Stimulated activated CD4-positive, alpha-beta T cell treated with anti-CD3 and anti-CD28 coated beads, Interleukin-4, amount 100 ng/mL, for 1 hour (primary cell): ENCODE results near the gene ESR2.

ENCODE experiments used
- DNase-seq: peaks from one replicate; pipeline ENCODE4 v3.0.0-alpha.2; 2020

The ESR2 gene

DNA sequence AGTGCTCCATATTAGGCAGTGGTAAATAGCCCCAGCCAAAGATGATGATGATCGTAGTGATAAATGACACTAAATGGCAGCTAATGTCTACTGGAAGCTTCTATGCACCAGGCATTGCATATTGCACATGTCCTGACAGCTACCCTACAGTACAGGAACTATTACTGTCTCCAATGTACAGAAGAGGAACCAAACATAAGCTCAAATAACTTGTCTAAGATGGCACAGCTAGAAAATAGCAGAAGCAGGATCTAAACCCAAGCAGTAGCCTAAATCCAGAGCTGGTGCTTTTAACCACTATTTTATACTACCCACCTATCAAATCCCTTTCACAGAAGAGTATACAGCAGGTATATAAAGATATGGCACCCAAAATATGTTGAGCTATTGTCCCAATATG lies 28.9 kb downstream of the ESR2 start:
- no peak for DNase-seq

DNA sequence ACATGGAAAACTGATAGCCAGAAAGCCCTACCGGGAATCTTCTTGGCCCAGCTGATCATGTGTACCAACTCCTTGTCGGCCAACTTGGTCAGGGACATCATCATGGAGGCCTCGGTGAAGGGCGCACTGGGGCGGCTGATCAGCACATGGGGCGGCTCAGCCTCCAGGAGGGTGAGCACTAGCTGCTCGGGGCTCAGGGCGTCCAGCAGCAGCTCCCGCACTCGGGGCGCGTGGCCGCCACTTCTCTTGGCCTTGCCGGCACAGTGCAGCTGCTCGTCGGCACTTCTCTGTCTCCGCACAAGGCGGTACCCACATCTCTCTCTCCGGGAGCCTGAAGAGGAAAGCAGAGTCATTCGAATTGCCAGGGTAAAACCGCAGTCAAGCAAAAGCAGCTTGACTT lies 33.8 kb downstream of the ESR2 start:
- DNase-seq: no peak

- no peak for DNase-seq
Measured at GRCh38 chr14:64255756-64256155, 38.4 kb downstream of the ESR2 start.

DNA sequence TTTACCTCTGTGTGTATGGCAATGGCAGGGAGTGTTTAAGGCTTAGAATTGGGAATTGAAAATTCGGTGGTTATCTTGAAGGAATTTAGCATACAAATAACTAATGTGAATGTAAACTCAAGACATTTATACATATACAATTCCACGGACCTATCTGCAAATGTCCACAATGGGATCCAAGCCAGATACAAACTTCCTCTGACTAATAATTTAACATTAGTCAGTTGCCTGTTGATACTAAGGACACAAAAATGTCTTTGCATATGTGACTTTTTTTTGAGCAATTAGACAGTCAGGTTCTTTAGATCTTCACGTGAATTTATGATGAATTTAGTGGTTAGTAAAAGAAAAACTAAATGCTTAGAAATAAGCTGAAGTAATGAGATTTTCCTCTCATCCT lies 40.5 kb downstream of the ESR2 start:
- no peak for DNase-seq

DNA sequence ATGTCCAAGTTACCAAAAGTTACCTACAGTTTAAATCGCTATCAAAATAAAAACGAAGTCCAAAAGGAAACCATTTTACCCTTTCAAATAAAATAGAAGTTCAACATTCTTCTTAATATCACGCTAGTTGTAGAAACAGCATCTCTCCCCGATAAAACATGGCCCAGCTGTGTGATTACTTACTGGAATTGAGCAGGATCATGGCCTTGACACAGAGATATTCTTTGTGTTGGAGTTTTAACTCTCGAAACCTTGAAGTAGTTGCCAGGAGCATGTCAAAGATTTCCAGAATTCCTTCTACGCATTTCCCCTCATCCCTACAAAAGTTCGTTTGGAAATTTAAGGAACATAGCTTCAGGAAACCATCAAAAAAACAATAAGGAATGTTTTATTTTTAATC lies 44.8 kb downstream of the ESR2 start:
- DNase-seq: no peak

DNA sequence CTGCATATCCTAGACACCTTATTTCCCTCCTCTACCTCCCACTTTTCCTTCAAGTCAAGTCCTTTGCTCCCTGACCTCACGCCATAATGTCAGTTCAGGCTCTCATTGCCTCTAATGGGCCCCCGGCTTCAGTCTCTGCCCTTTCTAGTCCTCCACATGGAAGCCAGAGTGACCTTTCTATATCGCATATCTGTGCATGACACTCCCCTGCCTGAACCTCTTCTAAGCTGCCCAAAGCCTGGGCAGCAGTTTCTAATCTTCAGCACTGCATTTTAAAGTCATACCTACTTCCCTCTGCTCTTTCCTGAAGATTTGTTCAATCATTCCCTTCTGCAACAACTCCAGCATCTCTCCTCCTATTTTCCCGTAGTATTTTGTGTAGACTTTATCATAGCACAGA lies 45.5 kb downstream of the ESR2 start:
- DNase-seq: no peak

DNA sequence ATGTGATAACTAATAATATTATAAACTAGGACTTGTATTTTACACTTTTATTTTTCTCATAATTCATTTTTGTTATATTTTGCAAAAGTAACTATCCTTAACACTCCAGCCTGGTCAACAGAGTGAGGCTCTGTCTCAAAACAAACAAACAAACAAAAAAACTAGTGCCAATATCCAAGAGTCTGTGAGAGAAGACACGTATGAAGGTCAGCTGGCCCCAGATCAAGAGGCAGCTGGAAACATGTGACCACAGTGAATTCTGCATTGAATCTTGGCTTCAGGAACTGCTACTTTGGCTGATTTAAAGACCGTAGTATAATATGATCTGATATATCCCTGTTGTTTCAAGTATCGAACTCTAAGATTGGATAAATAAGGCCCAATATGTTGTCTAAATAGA lies 47.0 kb downstream of the ESR2 start:
- no peak for DNase-seq

DNA sequence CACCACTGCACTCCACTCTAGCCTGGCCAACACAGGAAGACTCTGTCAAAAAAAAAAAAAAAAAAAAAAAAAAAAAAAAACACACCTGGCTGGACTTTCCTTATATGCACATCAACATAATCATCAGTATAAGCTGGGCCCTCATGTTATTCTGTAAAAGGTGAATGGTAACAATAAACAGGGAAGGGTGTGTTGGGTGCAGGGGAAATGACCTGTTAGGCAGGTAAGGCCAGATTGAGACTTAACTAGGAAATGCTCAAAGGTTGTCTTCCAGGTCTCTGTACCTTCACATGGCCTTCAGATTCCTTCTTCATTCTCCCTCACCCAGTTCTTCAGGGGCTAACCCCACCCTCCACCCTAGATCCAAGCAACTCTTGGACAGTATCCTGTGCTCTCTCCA lies 47.5 kb downstream of the ESR2 start:
- DNase-seq: no peak

- DNase-seq: no peak
Measured at GRCh38 chr14:64245491-64245890, 48.7 kb downstream of the ESR2 start.

DNA sequence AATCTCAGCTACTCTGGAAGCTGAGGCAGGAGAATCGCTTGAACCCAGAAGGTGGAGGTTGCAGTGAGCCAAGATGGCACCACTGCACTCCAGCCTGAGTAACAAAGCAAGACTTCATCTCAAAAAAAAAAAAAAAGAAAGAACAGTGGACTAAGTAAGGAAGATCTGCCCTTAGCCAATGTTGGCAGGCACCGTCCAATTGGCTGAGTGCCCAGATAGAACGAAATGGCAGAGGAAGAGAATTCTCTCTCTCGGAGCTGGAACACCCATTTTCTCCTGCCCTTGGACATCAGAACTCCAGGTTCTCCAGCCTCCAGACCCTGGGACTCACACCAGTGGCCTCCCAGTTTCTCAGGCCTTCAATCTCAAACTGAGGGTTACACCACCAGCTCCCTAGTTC lies 49.9 kb downstream of the ESR2 start:
- no peak for DNase-seq

- DNase-seq: no peak
Measured at GRCh38 chr14:64238631-64239030, 55.5 kb downstream of the ESR2 start.

DNA sequence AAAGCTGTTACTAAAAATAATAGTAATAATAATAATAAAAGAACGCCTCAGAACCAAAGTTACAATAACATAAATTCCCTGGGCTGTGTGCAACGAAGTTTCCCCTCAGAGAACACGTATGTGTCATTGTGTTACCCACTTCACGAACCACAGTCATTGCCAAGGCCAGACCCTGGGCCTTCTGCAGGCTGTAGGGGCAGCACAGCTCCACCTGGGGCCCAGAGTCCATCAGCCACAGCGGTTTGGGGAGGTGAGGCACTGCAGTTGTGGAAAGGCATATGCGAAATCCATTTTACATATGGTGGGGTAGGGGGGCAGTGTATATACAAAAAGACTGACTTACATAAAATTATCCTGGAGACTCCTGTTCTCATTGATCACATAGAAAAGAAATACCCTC lies 56.1 kb downstream of the ESR2 start:
- no peak for DNase-seq

GRCh38 chr14:64235652-64236640 lies 58.2 kb downstream of the ESR2 start:
- DNase-seq: no peak

GRCh38 chr14:64234877-64235651 lies 59.1 kb downstream of the ESR2 start:
- DNase-seq: no peak

DNA sequence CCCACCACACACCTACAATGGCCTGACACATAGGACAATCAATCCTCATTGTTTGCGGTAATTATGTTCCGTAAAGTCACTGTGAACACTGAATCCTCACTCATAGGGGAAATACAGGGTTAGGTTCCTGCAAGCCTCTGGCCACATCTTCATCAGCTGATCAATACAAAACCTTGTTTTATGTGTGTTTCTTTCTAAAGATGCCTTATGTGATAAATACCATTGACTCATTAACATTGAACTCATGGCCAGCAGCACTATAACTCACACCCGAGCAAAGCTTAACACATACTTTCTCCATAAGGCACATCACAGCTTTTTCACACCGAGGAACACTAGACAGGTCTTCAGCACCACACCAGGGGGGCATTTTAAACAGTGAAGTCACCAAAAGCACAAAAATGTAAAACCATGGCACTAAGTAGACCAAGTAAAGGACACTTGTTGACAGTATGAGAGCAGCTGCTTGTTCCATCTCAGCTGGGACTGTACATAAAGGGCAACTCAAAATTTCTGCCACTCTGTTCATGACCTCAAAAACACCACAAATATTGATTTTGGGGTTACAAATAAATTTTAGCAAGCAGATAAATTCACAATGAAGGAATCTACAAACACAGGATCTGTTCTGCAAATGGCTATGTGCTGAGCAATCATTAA lies 60.5 kb downstream of the ESR2 start:
- DNase-seq: no peak

GRCh38 chr14:64232944-64233343 lies 61.2 kb downstream of the ESR2 start:
- DNase-seq: no peak

GRCh38 chr14:64232095-64232838 lies 61.9 kb downstream of the ESR2 start:
- DNase-seq: no peak

DNA sequence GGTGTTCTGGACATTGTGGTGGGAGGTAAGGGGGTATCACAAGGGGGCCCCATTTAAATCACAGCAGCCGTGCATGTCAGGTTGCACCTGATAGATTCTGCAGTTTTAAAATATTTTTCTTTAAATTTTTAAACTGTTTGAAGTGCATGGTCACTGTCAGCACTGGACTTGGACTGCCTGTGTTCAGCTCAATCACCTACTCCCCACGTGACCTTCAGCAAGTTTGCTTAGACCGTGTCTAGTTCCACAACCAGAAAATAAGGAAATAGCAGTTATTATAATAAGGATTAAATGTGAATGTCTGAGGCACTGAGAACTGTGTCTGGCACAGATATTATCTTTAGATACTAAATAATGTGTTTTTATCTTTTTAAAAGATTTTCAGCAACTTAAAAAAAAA lies 64.7 kb downstream of the ESR2 start:
- no peak for DNase-seq

DNA sequence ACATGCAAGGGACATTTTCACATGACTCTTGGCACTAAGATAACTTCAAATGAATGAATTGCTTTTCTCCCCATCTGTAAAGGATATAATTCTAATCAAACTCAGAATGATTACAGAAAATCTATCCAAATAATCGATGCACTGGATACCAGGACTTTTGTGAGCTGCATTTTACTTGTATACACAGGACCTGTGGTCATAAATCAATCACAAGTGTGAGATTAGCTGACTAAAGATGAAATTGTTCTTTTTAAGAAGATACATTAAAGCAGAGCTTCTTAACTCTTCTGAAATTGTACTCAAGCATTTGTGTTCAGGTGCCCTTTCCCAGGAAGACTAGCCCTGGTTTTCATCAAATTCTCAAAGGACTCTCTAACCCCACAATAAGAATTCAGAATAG lies 66.3 kb downstream of the ESR2 start:
- no peak for DNase-seq

- no peak for DNase-seq
Measured at GRCh38 chr14:64225151-64225757, 68.9 kb downstream of the ESR2 start.

GRCh38 chr14:64221391-64222003 lies 72.7 kb downstream of the ESR2 start:
- DNase-seq: no peak

- no peak for DNase-seq
Measured at GRCh38 chr14:64220466-64220865, 73.7 kb downstream of the ESR2 start.
